MM.1S (cell line): ENCODE results near the gene PLA2G2E.

Source experiments
- DNase-seq: peaks from one replicate; pipeline ENCODE4 v3.0.0-alpha.2; 2015
- H2AFZ ChIP-seq: fragments of 300-600 bp; sonication (generic); 2 replicates; pipeline ENCODE4 v1.6.0; 2016; ENCODE audit warnings: antibody characterized with exemption, low read length
- H3F3A ChIP-seq: fragments of 300-600 bp; sonication (generic); 2 replicates; pipeline ENCODE4 v1.6.1; 2016; ENCODE audit warnings: mild to moderate bottlenecking, antibody characterized with exemption, low read length, moderate library complexity, mixed read lengths; ENCODE audit not compliant: insufficient read depth
- H3K27ac ChIP-seq: fragments of 300-600 bp; sonication (generic); 2 replicates; pipeline ENCODE4 v1.5.1; 2016; ENCODE audit warnings: mild to moderate bottlenecking, low read length
- H3K27me3 ChIP-seq: fragments of 300-600 bp; sonication (generic); replicated peaks from 2 replicates; pipeline ENCODE4 v1.6.0; 2016; ENCODE audit warnings: low read length; ENCODE audit not compliant: insufficient read depth
- H3K36me3 ChIP-seq: fragments of 300-600 bp; sonication (generic); replicated peaks from 2 replicates; pipeline ENCODE4 v1.6.1; 2016; ENCODE audit warnings: mild to moderate bottlenecking, low read length, mixed read lengths; ENCODE audit not compliant: insufficient read depth
- H3K4me1 ChIP-seq: fragments of 300-600 bp; sonication (generic); 2 replicates; pipeline ENCODE4 v1.6.1; 2016; ENCODE audit warnings: low read length, mixed read lengths
- H3K4me2 ChIP-seq: fragments of 300-600 bp; sonication (generic); 2 replicates; pipeline ENCODE4 v1.6.0; 2016; ENCODE audit warnings: low read depth, low read length
- H3K4me3 ChIP-seq: fragments of 300-600 bp; sonication (generic); 2 replicates; pipeline ENCODE4 v1.5.1; 2016; ENCODE audit warnings: low read length, mixed read lengths
- H3K79me2 ChIP-seq: fragments of 300-600 bp; sonication (generic); 2 replicates; pipeline ENCODE4 v1.6.1; 2016; ENCODE audit warnings: mixed run types, low read length, mixed read lengths
- H3K9ac ChIP-seq: fragments of 300-600 bp; sonication (generic); 2 replicates; pipeline ENCODE4 v1.6.1; 2016; ENCODE audit warnings: low read length, mixed read lengths
- H3K9me2 ChIP-seq: fragments of 300-600 bp; sonication (generic); replicated peaks from 2 replicates; pipeline ENCODE4 v1.6.1; 2016; ENCODE audit warnings: mild to moderate bottlenecking, low read length, mixed read lengths; ENCODE audit not compliant: insufficient read depth
- H3K9me3 ChIP-seq: fragments of 300-600 bp; sonication (generic); replicated peaks from 2 replicates; pipeline ENCODE4 v1.6.1; 2016; ENCODE audit warnings: mild to moderate bottlenecking, low read length, mixed read lengths; ENCODE audit not compliant: insufficient read depth
- H4K20me1 ChIP-seq: fragments of 300-600 bp; sonication (generic); 2 replicates; pipeline ENCODE4 v1.6.1; 2016; ENCODE audit warnings: mild to moderate bottlenecking, low read length, moderate library complexity, mixed read lengths; ENCODE audit not compliant: insufficient read depth
- EZH2 ChIP-seq: fragments of 300-600 bp; sonication (generic); optimal IDR thresholded peaks from 2 replicates; pipeline ENCODE3; 2017; ENCODE audit warnings: low read depth, mild to moderate bottlenecking, antibody characterized with exemption, low read length, mixed read lengths
- EZH2phosphoT487 ChIP-seq: fragments of 300-600 bp; sonication (generic); IDR thresholded peaks from 2 replicates; pipeline ENCODE4 v1.6.1; 2018; ENCODE audit warnings: antibody characterized with exemption, low read length
- TF ChIP-seq, protein P1 (sequence below): fragments of 300-600 bp; sonication (generic); IDR thresholded peaks from 2 replicates; pipeline ENCODE4 v1.5.1; 2016; ENCODE audit warnings: antibody characterized with exemption, low read length, mixed read lengths

PLA2G2E gene

DNA sequence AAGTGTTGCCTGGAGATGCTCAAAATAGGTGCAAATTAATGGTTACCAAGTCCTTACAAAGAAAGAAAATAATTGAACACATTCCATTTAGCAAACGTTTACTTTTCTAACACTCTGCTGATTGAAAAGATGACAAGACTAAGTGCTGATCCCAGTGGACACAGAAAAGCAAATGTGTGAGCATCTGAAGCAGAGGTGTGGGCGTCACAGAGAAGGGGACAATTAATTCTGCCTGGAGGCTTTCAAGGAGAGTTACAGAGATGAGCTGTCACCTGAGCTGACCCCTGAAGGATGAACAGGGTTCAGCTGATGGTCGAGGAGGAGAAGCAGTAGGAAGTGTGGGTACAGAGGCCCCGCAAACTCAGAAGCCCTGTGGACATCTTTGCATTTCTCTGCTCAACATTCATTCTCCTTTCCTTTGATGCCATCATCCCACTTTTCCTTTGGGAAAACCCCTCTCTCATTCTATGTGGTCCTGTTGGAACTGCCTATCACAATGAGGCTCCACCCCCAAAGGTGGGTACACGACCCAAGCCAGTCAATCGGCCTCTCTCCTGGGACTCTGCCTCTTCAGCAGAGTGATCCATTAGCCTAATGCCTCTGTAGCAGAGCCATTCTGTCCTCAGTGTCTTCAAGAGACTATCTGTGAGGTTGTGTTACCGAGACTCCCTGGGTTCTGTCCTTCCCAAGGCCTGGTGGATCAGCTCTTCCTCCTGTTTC, 17.2 kb upstream of the PLA2G2E start:
- H2AFZ ChIP-seq = no peak overlapping the region
- no peaks in the 10 kb centered on the region for H4K20me1 ChIP-seq
- no peaks in the 10 kb centered on the region for H3K4me1 ChIP-seq
- no peaks in the 10 kb centered on the region for H3F3A ChIP-seq
- TF ChIP-seq, protein P1, sequence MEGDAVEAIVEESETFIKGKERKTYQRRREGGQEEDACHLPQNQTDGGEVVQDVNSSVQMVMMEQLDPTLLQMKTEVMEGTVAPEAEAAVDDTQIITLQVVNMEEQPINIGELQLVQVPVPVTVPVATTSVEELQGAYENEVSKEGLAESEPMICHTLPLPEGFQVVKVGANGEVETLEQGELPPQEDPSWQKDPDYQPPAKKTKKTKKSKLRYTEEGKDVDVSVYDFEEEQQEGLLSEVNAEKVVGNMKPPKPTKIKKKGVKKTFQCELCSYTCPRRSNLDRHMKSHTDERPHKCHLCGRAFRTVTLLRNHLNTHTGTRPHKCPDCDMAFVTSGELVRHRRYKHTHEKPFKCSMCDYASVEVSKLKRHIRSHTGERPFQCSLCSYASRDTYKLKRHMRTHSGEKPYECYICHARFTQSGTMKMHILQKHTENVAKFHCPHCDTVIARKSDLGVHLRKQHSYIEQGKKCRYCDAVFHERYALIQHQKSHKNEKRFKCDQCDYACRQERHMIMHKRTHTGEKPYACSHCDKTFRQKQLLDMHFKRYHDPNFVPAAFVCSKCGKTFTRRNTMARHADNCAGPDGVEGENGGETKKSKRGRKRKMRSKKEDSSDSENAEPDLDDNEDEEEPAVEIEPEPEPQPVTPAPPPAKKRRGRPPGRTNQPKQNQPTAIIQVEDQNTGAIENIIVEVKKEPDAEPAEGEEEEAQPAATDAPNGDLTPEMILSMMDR = no peak
- no peak for TF ChIP-seq EZH2phosphoT487
- no peak overlapping the region for H3K4me3 ChIP-seq
- H3K9ac ChIP-seq = no peak overlapping the region
- no peak overlapping the region for H3K27ac ChIP-seq
- no peak for DNase-seq
- no peak overlapping the region for H3K4me2 ChIP-seq
- H3K9me2 ChIP-seq = no peaks in the 10 kb centered on the region
- H3K36me3 ChIP-seq = no peaks in the 10 kb centered on the region
- no peaks in the 10 kb centered on the region for H3K79me2 ChIP-seq
- no peaks in the 10 kb centered on the region for H3K9me3 ChIP-seq
- H3K27me3 ChIP-seq = peaks cover 35% of the 10 kb centered on the region

DNA sequence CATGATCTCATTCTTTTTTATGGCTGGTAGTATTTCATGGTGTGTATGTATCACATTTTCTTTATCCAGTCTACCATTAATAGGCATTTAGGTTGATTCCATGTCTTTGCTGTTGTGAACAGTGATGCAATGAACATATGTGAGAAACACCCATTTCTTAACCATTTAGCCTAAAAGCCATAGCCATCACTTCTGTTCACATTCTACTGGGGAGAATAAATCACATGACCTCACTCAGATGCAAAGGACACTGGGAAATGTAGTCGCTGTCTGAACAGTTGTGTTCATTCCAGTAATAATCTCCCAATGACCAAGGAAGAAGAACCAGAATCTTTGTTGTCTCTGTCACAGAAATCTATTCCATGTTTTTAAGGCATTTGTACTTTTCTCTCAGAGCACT, 15.1 kb upstream of the PLA2G2E start:
- Histone ChIP-seq H3K9me3 (no peaks in the 10 kb centered on the region), H3K79me2 (no peaks in the 10 kb centered on the region), H3K4me3 (no peak overlapping the region), H3K4me1 (no peaks in the 10 kb centered on the region), H2AFZ (no peak overlapping the region), H3K4me2 (no peak overlapping the region), H4K20me1 (no peaks in the 10 kb centered on the region), H3K9ac (no peak overlapping the region), H3K27me3 (peaks cover 35% of the 10 kb centered on the region), H3F3A (no peaks in the 10 kb centered on the region), H3K9me2 (no peaks in the 10 kb centered on the region), H3K36me3 (no peaks in the 10 kb centered on the region), H3K27ac (no peak overlapping the region)
- TF ChIP-seq EZH2 (no peak), EZH2phosphoT487 (no peak)
- TF ChIP-seq, protein P1 = no peak
- DNase-seq = no peak

DNA sequence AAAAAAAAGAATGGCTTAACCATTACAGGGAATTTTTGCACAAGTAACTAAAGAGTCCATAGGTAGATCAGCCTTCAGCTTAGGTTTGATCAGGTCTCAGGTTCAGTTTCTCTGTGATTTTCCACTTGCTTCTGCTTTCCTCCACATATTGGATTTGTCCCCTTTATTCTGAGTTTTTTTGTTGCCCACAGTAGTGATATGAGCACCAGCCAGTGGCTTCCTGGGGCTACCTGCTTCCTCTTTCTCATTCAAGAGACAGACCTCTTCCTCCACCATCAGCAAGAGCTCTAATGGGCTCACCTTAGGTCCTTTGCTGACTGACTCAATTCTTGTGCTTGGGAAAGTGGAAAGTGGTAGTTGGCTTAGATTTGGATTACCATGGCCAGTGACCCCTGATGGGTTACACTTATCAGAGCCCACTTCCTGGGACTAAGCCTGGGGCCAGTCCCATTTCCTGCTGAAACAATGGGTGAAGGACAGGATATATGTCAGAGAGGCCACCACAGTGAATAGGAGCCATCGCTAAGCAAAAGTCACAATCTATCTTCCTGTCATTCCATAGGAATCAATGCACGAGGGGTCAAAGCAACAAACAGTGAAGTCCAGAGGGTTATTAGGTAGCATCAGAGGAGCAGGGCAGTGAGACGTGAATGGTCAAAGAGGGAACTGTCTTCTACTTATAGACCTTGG, 12.8 kb upstream of the PLA2G2E start:
- peaks cover 23% of the 10 kb centered on the region; the same call in 1 of the 2 replicates for H3K27me3 ChIP-seq
- no peak overlapping the region for H3K4me3 ChIP-seq

More for the DNA sequence above, 12.8 kb upstream of the PLA2G2E start:
- Histone ChIP-seq H2AFZ (no peak overlapping the region), H3K79me2 (no peaks in the 10 kb centered on the region), H3K9me3 (no peaks in the 10 kb centered on the region), H3K9me2 (no peaks in the 10 kb centered on the region), H3F3A (no peaks in the 10 kb centered on the region), H3K4me2 (no peak overlapping the region), H3K27ac (no peak overlapping the region), H3K9ac (no peak overlapping the region), H3K4me1 (no peaks in the 10 kb centered on the region), H4K20me1 (no peaks in the 10 kb centered on the region), H3K36me3 (no peaks in the 10 kb centered on the region)
- no peak for DNase-seq
- TF ChIP-seq EZH2 (no peak), EZH2phosphoT487 (no peak)
- TF ChIP-seq, protein P1 = no peak
